ENCODE measurements around the gene HMBS.

Gene HMBS

GRCh38 chr11:119095066-119095880 lies 10.6 kb downstream of the HMBS start (continued):
- TF ChIP-seq ZEB2 (tag by site-specific recombination; IDR thresholded peaks at IDR 0.05) (peak; percentile 52; the same call in 1 of the 2 replicates), ZNF548 (tag by site-specific recombination; IDR thresholded peaks at IDR 0.05) (no peak), ZNF629 (tag by site-specific recombination; IDR thresholded peaks at IDR 0.05) (peak; percentile 43; the same call in 1 of the 2 replicates), PATZ1 (tag by site-specific recombination; IDR thresholded peaks at IDR 0.05) (no peak), ZNF843 (tag by site-specific recombination; IDR thresholded peaks at IDR 0.05) (no peak; the same call in 1 of the 2 replicates), ZNF2 (tag by site-specific recombination; IDR thresholded peaks at IDR 0.05) (peak; percentile 97; the same call in 1 of the 2 replicates), ZBTB7A (tag by site-specific recombination; IDR thresholded peaks at IDR 0.05; ENCODE audit: low read depth) (0 out of 2 replicates have a peak, but pooled peaks have one; percentile 22), KLF9 (tag by site-specific recombination; IDR thresholded peaks at IDR 0.05; ENCODE audit: low read depth) (peak; percentile 65), ZNF521 (tag by site-specific recombination; IDR thresholded peaks at IDR 0.05) (no peak), SCRT1 (tag by site-specific recombination; IDR thresholded peaks at IDR 0.05; ENCODE audit: borderline replicate concordance) (0 out of 2 replicates have a peak, but pooled peaks have one; percentile 40), SETDB1 (IDR thresholded peaks at IDR 0.05; ENCODE audit: insufficient read length, low read length) (peak; percentile 88), ZNF664 (tag by site-specific recombination; IDR thresholded peaks at IDR 0.05) (no peak), ZNF555 (tag by site-specific recombination; conservative IDR thresholded peaks at IDR 0.05) (no peak), ZIC2 (tag by site-specific recombination; IDR thresholded peaks at IDR 0.05) (no peak), ZNF133 (tag by site-specific recombination; IDR thresholded peaks at IDR 0.05) (no peak; the same call in 1 of the 2 replicates), ZNF792 (tag by site-specific recombination; IDR thresholded peaks at IDR 0.05) (no peak), SALL2 (tag by site-specific recombination; IDR thresholded peaks at IDR 0.05; ENCODE audit: borderline replicate concordance) (no peak), ZBTB21 (tag by site-specific recombination; IDR thresholded peaks at IDR 0.05) (no peak), ZNF707 (tag by site-specific recombination; IDR thresholded peaks at IDR 0.05) (no peak), ZNF202 (tag by site-specific recombination; IDR thresholded peaks at IDR 0.05; ENCODE audit: borderline replicate concordance) (no peak), ZNF449 (tag by site-specific recombination; IDR thresholded peaks at IDR 0.05) (no peak), ZXDB (tag by site-specific recombination; IDR thresholded peaks at IDR 0.05) (peak; percentile 58; the same call in 1 of the 2 replicates), ZBTB11 (tag by site-specific recombination; conservative IDR thresholded peaks at IDR 0.05; ENCODE audit: low read depth) (0 out of 2 replicates have a peak, but pooled peaks have one; percentile 15), GFI1B (tag by site-specific recombination; IDR thresholded peaks at IDR 0.05) (peak; percentile 72)
- TF ChIP-seq, protein P1, sequence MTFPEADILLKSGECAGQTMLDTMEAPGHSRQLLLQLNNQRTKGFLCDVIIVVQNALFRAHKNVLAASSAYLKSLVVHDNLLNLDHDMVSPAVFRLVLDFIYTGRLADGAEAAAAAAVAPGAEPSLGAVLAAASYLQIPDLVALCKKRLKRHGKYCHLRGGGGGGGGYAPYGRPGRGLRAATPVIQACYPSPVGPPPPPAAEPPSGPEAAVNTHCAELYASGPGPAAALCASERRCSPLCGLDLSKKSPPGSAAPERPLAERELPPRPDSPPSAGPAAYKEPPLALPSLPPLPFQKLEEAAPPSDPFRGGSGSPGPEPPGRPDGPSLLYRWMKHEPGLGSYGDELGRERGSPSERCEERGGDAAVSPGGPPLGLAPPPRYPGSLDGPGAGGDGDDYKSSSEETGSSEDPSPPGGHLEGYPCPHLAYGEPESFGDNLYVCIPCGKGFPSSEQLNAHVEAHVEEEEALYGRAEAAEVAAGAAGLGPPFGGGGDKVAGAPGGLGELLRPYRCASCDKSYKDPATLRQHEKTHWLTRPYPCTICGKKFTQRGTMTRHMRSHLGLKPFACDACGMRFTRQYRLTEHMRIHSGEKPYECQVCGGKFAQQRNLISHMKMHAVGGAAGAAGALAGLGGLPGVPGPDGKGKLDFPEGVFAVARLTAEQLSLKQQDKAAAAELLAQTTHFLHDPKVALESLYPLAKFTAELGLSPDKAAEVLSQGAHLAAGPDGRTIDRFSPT (tag by site-specific recombination; IDR thresholded peaks at IDR 0.05): peak; percentile 91
- TF ChIP-seq, protein P2, sequence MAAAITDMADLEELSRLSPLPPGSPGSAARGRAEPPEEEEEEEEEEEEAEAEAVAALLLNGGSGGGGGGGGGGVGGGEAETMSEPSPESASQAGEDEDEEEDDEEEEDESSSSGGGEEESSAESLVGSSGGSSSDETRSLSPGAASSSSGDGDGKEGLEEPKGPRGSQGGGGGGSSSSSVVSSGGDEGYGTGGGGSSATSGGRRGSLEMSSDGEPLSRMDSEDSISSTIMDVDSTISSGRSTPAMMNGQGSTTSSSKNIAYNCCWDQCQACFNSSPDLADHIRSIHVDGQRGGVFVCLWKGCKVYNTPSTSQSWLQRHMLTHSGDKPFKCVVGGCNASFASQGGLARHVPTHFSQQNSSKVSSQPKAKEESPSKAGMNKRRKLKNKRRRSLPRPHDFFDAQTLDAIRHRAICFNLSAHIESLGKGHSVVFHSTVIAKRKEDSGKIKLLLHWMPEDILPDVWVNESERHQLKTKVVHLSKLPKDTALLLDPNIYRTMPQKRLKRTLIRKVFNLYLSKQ (tag by site-specific recombination; IDR thresholded peaks at IDR 0.05; ENCODE audit: borderline replicate concordance): peak; percentile 65; the same call in 1 of the 2 replicates
- TF ChIP-seq, protein P3, sequence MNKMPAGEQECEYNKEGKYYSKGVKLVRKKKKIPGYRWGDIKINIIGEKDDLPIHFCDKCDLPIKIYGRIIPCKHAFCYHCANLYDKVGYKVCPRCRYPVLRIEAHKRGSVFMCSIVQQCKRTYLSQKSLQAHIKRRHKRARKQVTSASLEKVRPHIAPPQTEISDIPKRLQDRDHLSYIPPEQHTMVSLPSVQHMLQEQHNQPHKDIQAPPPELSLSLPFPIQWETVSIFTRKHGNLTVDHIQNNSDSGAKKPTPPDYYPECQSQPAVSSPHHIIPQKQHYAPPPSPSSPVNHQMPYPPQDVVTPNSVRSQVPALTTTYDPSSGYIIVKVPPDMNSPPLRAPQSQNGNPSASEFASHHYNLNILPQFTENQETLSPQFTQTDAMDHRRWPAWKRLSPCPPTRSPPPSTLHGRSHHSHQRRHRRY (tag by site-specific recombination; IDR thresholded peaks at IDR 0.05): peak; percentile 77; the same call in 1 of the 2 replicates

Data from HEK293 (cell line).